Measurements from ENCODE around the gene TMEM170B.
A peak's percentile ranks its signal among the peaks of the same experiment; 100 is the strongest.

Gene TMEM170B

GRCh38 chr6:11592294-11592906, 54.9 kb downstream of the TMEM170B start:
- ATAC-seq (ENCODE audit: insufficient read depth, low read depth) (no peak), DNase-seq (no peak)
- no peak overlapping the region for H3K4me3 ChIP-seq (ENCODE audit: low read depth in 1 of 2, low read length in 2 of 2)
- H3K27me3 ChIP-seq (ENCODE audit: insufficient read depth, low read length, poor library complexity), result no peaks in the 10 kb centered on the region
- H3K79me2 ChIP-seq (ENCODE audit: insufficient read depth, low read length), result no peaks in the 10 kb centered on the region
- no peaks in the 10 kb centered on the region for H4K20me1 ChIP-seq (ENCODE audit: insufficient read depth, low read length)
- TF ChIP-seq, protein P1, sequence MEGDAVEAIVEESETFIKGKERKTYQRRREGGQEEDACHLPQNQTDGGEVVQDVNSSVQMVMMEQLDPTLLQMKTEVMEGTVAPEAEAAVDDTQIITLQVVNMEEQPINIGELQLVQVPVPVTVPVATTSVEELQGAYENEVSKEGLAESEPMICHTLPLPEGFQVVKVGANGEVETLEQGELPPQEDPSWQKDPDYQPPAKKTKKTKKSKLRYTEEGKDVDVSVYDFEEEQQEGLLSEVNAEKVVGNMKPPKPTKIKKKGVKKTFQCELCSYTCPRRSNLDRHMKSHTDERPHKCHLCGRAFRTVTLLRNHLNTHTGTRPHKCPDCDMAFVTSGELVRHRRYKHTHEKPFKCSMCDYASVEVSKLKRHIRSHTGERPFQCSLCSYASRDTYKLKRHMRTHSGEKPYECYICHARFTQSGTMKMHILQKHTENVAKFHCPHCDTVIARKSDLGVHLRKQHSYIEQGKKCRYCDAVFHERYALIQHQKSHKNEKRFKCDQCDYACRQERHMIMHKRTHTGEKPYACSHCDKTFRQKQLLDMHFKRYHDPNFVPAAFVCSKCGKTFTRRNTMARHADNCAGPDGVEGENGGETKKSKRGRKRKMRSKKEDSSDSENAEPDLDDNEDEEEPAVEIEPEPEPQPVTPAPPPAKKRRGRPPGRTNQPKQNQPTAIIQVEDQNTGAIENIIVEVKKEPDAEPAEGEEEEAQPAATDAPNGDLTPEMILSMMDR (IDR thresholded peaks at IDR 0.05; ENCODE audit: borderline replicate concordance, extremely low read depth, low read length, poor library complexity, severe bottlenecking), result no peak
- TF ChIP-seq EZH2 (IDR thresholded peaks at IDR 0.05; ENCODE audit: borderline replicate concordance, low read depth, low read length, severe bottlenecking), result no peak
- no peak overlapping the region for H3K27ac ChIP-seq (ENCODE audit: low read length)
- no peak overlapping the region for H2AFZ ChIP-seq (ENCODE audit: low read depth, low read length)
- no peaks in the 10 kb centered on the region for H3K4me1 ChIP-seq (ENCODE audit: insufficient read depth, low read length)
- H3K9ac ChIP-seq (ENCODE audit: low read depth, low read length), result no peak overlapping the region
- H3K9me3 ChIP-seq (ENCODE audit: insufficient read depth, low read length, severe bottlenecking), result no peaks in the 10 kb centered on the region
- H3K36me3 ChIP-seq (ENCODE audit: insufficient read depth, low read length), result no peaks in the 10 kb centered on the region
- no peak overlapping the region for H3K4me2 ChIP-seq (ENCODE audit: insufficient read depth, low read length)

GRCh38 chr6:11593096-11593495, 55.5 kb downstream of the TMEM170B start:
- H3K4me2 ChIP-seq (ENCODE audit: insufficient read depth, low read length), result no peak overlapping the region
- no peaks in the 10 kb centered on the region for H4K20me1 ChIP-seq (ENCODE audit: insufficient read depth, low read length)
- ATAC-seq (ENCODE audit: insufficient read depth, low read depth) (no peak), DNase-seq (no peak)
- H3K4me3 ChIP-seq (ENCODE audit: low read depth in 1 of 2, low read length in 2 of 2), result no peak overlapping the region
- no peaks in the 10 kb centered on the region for H3K4me1 ChIP-seq (ENCODE audit: insufficient read depth, low read length)
- H3K79me2 ChIP-seq (ENCODE audit: insufficient read depth, low read length), result no peaks in the 10 kb centered on the region
- no peaks in the 10 kb centered on the region for H3K27me3 ChIP-seq (ENCODE audit: insufficient read depth, low read length, poor library complexity)
- TF ChIP-seq EZH2 (IDR thresholded peaks at IDR 0.05; ENCODE audit: borderline replicate concordance, low read depth, low read length, severe bottlenecking), result no peak
- TF ChIP-seq, protein P1 (IDR thresholded peaks at IDR 0.05; ENCODE audit: borderline replicate concordance, extremely low read depth, low read length, poor library complexity, severe bottlenecking), result no peak
- H3K9me3 ChIP-seq (ENCODE audit: insufficient read depth, low read length, severe bottlenecking), result no peaks in the 10 kb centered on the region
- no peak overlapping the region for H3K9ac ChIP-seq (ENCODE audit: low read depth, low read length)
- no peak overlapping the region for H2AFZ ChIP-seq (ENCODE audit: low read depth, low read length)
- H3K27ac ChIP-seq (ENCODE audit: low read length), result no peak overlapping the region
- H3K36me3 ChIP-seq (ENCODE audit: insufficient read depth, low read length), result no peaks in the 10 kb centered on the region

DNA sequence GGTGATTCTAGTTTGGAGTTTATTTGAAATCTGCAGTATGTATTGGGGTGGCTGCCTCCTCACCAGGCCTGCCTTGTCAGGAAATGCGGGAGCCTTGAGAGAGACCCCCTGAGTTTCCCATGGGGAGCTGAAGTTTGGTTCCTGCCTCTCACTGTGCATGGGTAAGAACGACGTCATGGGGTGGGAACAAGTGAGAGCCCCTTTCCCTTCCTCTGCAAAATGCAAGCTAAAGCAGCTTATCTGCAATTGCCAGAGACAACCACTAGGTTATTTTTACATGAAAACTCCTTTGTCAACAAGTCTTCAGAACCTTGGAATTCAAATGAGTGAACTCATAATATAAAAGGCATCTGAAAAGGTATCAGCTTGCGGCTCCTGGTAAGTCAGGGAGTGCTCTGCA, 58.4 kb downstream of the TMEM170B start:
- Histone ChIP-seq H3K4me3 (ENCODE audit: low read depth in 1 of 2, low read length in 2 of 2) (no peak overlapping the region), H3K79me2 (ENCODE audit: insufficient read depth, low read length) (no peaks in the 10 kb centered on the region), H3K27me3 (ENCODE audit: insufficient read depth, low read length, poor library complexity) (no peaks in the 10 kb centered on the region), H3K36me3 (ENCODE audit: insufficient read depth, low read length) (no peaks in the 10 kb centered on the region), H4K20me1 (ENCODE audit: insufficient read depth, low read length) (no peaks in the 10 kb centered on the region), H3K9me3 (ENCODE audit: insufficient read depth, low read length, severe bottlenecking) (no peaks in the 10 kb centered on the region), H3K4me1 (ENCODE audit: insufficient read depth, low read length) (no peaks in the 10 kb centered on the region), H3K9ac (ENCODE audit: low read depth, low read length) (no peak overlapping the region), H2AFZ (ENCODE audit: low read depth, low read length) (no peak overlapping the region), H3K4me2 (ENCODE audit: insufficient read depth, low read length) (no peak overlapping the region), H3K27ac (ENCODE audit: low read length) (no peak overlapping the region)
- no peak for TF ChIP-seq EZH2 (IDR thresholded peaks at IDR 0.05; ENCODE audit: borderline replicate concordance, low read depth, low read length, severe bottlenecking)
- TF ChIP-seq, protein P1 (IDR thresholded peaks at IDR 0.05; ENCODE audit: borderline replicate concordance, extremely low read depth, low read length, poor library complexity, severe bottlenecking), result peak; percentile 31
- ATAC-seq (ENCODE audit: insufficient read depth, low read depth), result no peak
- no peak for DNase-seq

Data from DND-41 (cell line).